IPS-18a (cell line): ENCODE measurements around the gene ZNF471.

ENCODE experiments used
- H3K27ac ChIP-seq: one replicate; pipeline ENCODE4 v1.5.1; 2013; ENCODE audit warnings: low read length
- H3K27me3 ChIP-seq: one replicate; pipeline ENCODE4 v1.6.1; 2013; ENCODE audit warnings: mild to moderate bottlenecking, low read length; ENCODE audit not compliant: control insufficient read depth, insufficient read depth
- H3K36me3 ChIP-seq: one replicate; pipeline ENCODE4 v1.6.1; 2013; ENCODE audit warnings: low read depth, low read length; ENCODE audit not compliant: control insufficient read depth
- H3K4me1 ChIP-seq: one replicate; pipeline ENCODE4 v1.6.1; 2013; ENCODE audit warnings: low read depth, low read length; ENCODE audit not compliant: control insufficient read depth
- H3K4me3 ChIP-seq: one replicate; pipeline ENCODE4 v1.5.1; 2013; ENCODE audit warnings: low read length
- H3K9ac ChIP-seq: one replicate; pipeline ENCODE4 v1.6.1; 2013; ENCODE audit warnings: mild to moderate bottlenecking, low read length, moderate library complexity
- H3K9me3 ChIP-seq: one replicate; pipeline ENCODE4 v1.6.1; 2013; ENCODE audit warnings: low read depth, low read length; ENCODE audit not compliant: control insufficient read depth

ZNF471 gene

DNA sequence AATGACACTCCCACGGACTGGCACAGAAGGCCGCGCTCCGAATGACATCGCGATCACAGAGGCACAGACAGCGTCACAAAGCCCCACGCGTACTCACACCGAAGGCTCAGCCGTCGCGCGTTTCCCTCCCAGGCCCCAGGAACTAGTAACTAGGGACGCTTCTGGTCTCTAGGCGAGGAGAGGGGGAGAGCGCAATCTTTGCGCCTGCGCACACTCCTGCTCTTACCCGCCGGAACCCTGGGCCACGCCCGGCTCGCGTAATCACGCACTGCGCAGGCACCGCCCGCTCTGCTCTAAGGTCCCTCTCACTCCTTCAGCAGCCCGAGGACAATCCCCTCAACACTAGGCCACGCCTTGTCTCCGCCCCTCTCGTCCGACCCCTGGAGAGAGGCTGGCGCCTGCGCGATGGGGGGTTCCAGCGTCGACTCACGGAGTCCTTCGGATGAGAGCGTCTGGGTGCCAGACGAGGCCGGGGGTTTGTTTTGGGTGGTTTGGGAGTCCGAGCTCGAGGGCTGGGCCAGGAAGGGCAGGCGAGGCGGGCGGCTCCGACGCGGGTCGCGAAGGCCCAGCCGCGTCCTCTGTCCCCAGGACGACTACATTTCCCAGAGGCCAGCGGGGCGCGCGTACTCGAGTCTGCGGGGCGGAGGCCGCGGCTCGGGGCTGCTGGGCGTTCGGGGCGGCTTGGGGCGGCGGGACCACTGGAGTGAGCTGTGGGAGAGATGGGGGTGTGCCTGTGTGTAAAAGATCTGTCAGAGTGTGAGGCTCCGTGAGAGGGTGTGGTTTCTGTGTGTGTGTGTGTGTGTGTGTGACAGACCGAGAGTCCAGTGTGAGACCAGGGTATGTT, at the start of gene ZNF471:
ZNF471 (plus strand) TSS at position 410 of the 844 bp plus-strand sequence. CDS start 3,717 bp downstream, outside the sequence.
- Histone ChIP-seq H3K36me3 (no peaks in the 10 kb centered on the region), H3K4me3 (peak within 1 kb of the TSS; percentile 61), H3K9me3 (peaks cover 33% of the 10 kb centered on the region), H3K9ac (no peak within 1 kb of the TSS), H3K27ac (no peak within 1 kb of the TSS), H3K27me3 (no peaks in the 10 kb centered on the region), H3K4me1 (no peaks in the 10 kb centered on the region)

DNA sequence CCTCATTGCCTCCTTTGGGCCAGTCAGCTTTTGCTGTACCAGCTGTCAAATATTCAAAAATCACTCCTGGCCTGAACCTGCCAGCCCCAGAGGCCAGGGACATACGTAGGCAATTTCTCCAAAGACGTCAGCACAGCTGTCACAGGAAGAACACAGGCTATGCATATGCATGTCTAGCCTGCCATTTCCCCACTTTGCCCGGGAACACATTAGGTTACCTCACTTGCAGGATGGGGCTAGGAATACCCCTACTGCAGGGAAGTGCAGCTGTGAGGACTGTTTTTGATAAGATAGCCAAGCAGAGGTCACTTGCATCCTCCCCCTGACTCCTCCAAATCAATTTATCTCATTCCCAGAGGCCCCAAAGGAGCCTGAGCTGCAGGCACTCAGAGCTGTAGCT, 33.3 kb upstream of the ZNF471 start:
- no peak overlapping the region for H3K27ac ChIP-seq
- H3K27me3 ChIP-seq = no peaks in the 10 kb centered on the region
- no peaks in the 10 kb centered on the region for H3K4me1 ChIP-seq
- H3K4me3 ChIP-seq = no peak overlapping the region
- no peak overlapping the region for H3K9ac ChIP-seq
- H3K36me3 ChIP-seq = no peaks in the 10 kb centered on the region
- peaks cover 39% of the 10 kb centered on the region for H3K9me3 ChIP-seq

DNA sequence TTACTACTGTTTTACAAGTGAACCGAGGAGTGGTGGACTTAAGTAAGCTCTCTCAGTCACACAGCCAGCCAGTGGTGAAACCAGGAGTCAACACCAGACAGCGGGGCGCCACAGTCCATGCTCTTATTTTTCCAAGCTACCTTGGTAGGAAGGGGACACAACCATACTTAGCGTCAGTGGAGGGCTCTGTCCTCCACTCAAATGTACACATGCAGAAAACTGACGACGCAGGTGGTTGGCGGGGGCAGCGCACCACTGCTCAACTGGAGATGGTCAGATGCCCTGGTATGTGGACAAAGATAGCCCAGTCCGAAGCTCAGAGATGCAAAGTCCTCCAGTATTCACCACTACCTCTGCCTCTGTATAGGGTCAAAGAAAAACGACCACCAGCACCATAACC, 31.6 kb upstream of the ZNF471 start:
- no peaks in the 10 kb centered on the region for H3K27me3 ChIP-seq
- peaks cover 39% of the 10 kb centered on the region for H3K9me3 ChIP-seq
- H3K27ac ChIP-seq = no peak overlapping the region

DNA sequence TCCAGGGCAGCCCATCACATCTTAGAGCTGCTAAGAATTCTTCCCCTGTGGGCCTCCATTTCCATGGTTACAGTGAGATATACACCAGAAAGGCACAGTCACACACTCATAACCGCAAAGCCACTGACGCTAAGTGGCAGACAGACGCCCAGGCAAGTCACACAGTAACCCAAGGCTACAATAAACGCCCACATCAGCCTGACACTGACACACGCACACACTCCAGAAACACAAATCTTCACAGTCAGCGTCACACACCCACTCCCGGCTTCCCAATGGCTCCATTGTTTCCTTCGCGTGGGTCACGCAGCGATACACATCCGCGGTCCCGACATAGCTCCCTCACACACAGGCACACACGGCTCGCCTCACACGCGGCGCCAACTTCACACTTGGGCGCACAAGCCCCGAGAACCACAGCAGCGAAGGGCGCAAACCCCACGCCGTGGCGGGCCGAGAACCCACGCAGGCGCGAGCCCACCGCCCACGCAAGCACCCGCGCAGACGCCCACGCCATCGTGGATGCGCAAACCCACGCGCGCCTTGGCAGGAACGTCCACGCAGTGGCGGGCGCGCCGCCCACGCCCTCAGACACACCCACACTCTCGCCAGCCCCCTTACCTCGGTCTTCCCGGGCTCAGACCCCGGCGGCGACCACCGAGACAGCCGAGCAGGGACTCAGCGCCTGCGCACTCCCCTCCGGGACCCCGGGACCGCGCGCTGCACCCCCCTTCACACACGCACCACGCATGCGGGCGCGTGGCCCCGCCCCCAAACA, 30.8 kb upstream of the ZNF471 start, which contains the start of gene ZNF667:
ZNF667 (minus strand) TSS at position 695 of the 778 bp plus-strand sequence. CDS start 14,975 bp downstream, outside the sequence.
- H3K4me3 ChIP-seq = peak within 1 kb of the TSS; percentile 74

More for the DNA sequence above, 31.6 kb upstream of the ZNF471 start:
- Histone ChIP-seq H3K9ac (no peak overlapping the region), H3K4me1 (no peaks in the 10 kb centered on the region), H3K4me3 (peak overlapping the region; percentile 74), H3K36me3 (no peaks in the 10 kb centered on the region)

DNA sequence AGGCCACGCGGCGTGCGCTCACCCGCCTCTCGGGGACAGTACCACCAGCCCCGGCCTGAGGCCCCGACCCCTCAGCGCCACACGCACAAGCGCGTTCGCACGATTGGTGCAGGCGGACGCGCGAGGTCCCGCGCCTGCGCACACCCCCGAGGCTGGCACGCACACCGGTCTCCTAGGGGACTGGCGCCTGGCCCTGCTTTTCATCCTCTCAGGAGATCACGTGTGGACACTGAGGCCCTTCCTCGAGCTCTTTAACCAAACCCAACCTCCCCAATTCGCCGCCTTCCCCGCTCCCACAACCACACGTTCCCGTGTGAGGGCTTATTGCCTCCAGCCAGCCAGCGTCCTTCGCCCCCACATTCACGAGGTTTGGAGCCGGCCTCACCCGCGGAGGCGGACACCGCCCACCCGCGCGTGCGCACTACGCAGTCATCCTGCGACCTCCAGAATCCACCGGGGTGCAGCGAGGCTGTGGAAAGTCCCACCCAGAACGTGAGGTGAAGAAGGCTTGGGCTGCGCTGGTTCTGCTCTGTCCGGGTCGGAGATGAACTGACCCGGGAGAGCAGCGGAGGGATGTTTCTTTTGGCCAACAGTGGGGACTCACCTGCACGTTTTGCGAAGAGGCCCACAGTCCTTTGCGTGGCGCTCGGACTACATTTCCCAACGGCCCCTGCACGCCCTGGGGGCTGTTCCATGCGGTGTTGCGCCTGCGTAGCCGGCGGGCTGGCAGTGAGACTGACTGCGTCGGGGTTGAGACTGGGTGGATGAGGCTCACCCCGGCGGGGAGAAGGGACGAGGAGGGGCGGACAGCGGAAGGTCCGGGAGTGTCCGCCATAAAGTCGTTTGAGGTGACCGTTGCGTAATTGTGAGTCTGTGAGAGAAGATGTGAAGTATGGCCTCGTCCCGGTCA, 30.0 kb upstream of the ZNF471 start:
- H3K4me3 ChIP-seq = peak overlapping the region; percentile 74
- no peaks in the 10 kb centered on the region for H3K27me3 ChIP-seq
- H3K36me3 ChIP-seq = no peaks in the 10 kb centered on the region
- peak overlapping the region; percentile 58 for H3K9ac ChIP-seq
- H3K27ac ChIP-seq = no peak overlapping the region
- peaks cover 39% of the 10 kb centered on the region for H3K9me3 ChIP-seq
- H3K4me1 ChIP-seq = no peaks in the 10 kb centered on the region

More for the DNA sequence above, 30.8 kb upstream of the ZNF471 start, which contains the start of gene ZNF667:
- peaks cover 40% of the 10 kb centered on the region for H3K9me3 ChIP-seq
- H3K36me3 ChIP-seq = no peaks in the 10 kb centered on the region
- no peaks in the 10 kb centered on the region for H3K4me1 ChIP-seq
- no peaks in the 10 kb centered on the region for H3K27me3 ChIP-seq
- no peak within 1 kb of the TSS for H3K27ac ChIP-seq
- peak within 1 kb of the TSS; percentile 58 for H3K9ac ChIP-seq

DNA sequence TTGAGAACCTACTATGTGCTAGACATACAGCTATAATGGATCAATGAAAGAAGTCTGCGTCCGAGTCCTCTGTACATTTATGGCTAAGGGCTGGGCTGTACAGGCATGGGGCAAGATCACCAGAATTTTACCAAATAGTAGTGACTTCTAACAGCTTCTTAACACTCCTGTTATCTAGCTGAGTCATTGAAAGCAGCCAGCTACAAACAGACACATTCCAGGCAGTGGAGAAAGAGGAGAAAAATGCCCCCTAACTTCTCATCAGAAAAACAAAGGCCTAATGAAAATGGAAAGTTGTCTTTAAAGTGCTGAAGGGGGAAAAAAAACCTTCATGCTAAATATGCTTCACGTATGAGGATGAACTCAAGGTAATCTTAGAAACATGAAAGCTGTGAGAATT, 16.3 kb upstream of the ZNF471 start:
- Histone ChIP-seq H3K9ac (no peak overlapping the region), H3K9me3 (peaks cover 53% of the 10 kb centered on the region), H3K27ac (no peak overlapping the region), H3K4me3 (no peak overlapping the region), H3K36me3 (no peaks in the 10 kb centered on the region), H3K4me1 (no peaks in the 10 kb centered on the region), H3K27me3 (no peaks in the 10 kb centered on the region)

DNA sequence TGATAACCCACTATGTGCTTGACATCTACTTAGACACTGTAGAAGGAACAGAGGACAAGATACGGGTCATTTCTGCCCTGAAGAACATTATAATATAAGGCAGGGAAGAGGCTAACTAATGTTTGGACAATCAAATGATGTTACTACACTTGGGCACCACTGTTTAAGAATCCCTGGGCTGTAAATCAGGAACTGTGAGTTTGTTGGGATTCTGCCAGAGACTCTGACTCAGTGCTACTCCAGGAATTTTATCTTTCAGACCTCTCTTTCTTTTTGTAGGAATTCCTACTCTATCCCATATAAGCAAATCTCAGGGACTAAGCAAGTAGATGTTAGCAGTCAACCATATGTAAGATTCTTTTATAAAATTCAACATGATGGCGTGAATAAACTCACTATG, 3.1 kb upstream of the ZNF471 start:
- no peaks in the 10 kb centered on the region for H3K4me1 ChIP-seq
- H3K4me3 ChIP-seq = no peak overlapping the region
- H3K27me3 ChIP-seq = no peaks in the 10 kb centered on the region
- no peaks in the 10 kb centered on the region for H3K36me3 ChIP-seq
- no peak overlapping the region for H3K9ac ChIP-seq
- peaks cover 45% of the 10 kb centered on the region for H3K9me3 ChIP-seq
- no peak overlapping the region for H3K27ac ChIP-seq

DNA sequence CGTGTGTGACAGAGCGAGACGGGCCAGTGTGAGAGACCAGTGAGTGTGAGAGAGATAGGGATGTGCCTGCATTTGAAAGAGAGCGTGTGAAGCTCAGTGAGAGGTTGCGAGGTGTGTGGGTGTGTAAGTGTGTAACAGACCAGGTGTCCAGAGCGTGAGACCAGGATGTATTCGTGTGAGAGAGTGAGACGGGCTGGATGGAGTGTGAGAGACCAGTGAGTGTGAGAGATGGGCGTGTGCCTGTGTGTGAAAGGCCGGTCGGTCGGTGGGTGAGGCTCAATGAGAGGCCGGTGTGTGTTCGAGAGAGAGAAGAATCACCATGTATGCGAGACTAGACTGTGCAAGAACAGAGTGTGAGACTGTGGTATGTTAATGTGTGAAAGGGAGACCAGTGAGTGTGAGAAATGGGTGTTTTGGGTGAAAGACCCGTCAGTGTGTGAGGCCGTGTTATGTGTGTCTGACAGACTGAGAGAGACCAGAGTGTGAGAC, 679 bp downstream of the ZNF471 start:
- Histone ChIP-seq H3K36me3 (no peaks in the 10 kb centered on the region), H3K27ac (no peak overlapping the region), H3K4me1 (no peaks in the 10 kb centered on the region), H3K9me3 (peaks cover 33% of the 10 kb centered on the region), H3K4me3 (peak overlapping the region; percentile 61), H3K9ac (no peak overlapping the region), H3K27me3 (no peaks in the 10 kb centered on the region)

DNA sequence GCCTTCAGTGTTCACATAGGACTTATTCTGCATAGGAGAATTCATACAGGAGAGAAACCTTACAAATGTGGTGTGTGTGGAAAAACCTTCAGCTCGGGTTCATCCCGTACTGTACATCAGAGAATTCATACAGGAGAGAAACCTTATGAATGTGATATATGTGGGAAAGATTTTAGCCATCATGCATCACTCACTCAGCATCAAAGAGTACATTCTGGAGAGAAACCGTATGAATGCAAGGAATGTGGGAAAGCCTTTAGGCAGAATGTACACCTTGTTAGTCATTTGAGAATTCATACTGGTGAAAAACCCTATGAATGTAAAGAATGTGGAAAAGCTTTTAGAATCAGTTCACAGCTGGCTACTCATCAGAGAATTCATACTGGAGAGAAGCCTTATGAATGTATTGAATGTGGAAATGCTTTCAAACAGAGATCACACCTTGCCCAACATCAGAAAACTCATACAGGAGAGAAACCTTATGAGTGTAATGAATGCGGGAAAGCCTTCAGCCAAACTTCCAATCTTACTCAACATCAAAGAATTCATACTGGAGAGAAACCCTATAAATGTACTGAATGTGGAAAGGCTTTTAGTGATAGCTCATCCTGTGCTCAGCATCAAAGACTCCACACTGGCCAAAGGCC, 17.7 kb downstream of the ZNF471 start:
- H3K4me3 ChIP-seq = no peak overlapping the region
- H3K36me3 ChIP-seq = no peaks in the 10 kb centered on the region
- peaks cover 78% of the 10 kb centered on the region for H3K9me3 ChIP-seq
- H3K4me1 ChIP-seq = no peaks in the 10 kb centered on the region
- H3K9ac ChIP-seq = no peak overlapping the region
- no peaks in the 10 kb centered on the region for H3K27me3 ChIP-seq
- no peak overlapping the region for H3K27ac ChIP-seq

DNA sequence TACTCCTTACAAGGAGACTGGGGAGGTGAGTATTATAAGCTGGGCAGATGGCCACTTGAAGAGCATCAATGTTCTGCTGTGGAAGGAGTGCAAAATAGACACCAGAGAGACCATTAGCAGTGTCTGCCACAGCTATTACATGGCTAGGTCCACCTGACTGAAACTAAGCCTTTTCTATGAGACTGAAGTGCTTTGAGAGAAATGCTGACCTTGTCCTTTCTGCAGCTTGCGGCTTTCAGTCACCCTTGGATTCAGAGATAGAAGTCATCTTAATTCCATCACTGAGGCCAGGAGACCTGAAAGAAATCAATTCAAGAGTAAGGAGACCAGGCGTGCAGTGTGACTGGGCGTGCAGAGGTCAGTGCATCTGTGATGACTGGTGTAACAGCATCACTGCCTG, 29.8 kb downstream of the ZNF471 start:
- Histone ChIP-seq H3K27me3 (peaks cover 7% of the 10 kb centered on the region), H3K4me1 (no peaks in the 10 kb centered on the region), H3K9ac (no peak overlapping the region), H3K9me3 (peaks cover 47% of the 10 kb centered on the region), H3K4me3 (peak overlapping the region; percentile 75), H3K27ac (no peak overlapping the region), H3K36me3 (no peaks in the 10 kb centered on the region)
